ELF-1 (cell line): ENCODE results near the gene OR6A2.

Experiments used
- DNase-seq: peaks from one replicate; pipeline ENCODE4 v3.0.0-alpha.2; 2016; ENCODE audit warnings: low read depth, low spot score

The OR6A2 gene

DNA sequence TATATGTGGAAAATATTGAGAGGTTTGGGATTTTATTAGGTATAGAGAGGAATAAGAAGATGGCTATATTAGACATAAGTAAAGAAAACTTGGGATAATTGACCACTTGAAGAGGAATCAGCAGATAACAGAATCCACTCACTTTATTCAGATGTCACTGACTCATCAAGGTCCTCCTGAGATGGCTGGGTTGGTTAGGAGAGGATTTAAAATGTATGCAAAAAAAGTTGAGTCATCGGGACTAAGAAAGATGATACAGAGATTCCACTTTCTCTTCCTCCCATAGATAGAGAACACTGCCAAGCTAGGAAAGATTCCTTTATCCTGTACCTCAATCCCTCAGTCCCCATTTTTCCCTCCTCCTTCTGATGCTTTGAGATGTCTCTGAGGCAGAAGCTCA lies at the start of gene OR6A2:
OR6A2 (minus strand) TSS at position 288 of the 400 bp plus-strand sequence. CDS start 3,981 bp downstream, outside the sequence.
- no peak for DNase-seq

DNA sequence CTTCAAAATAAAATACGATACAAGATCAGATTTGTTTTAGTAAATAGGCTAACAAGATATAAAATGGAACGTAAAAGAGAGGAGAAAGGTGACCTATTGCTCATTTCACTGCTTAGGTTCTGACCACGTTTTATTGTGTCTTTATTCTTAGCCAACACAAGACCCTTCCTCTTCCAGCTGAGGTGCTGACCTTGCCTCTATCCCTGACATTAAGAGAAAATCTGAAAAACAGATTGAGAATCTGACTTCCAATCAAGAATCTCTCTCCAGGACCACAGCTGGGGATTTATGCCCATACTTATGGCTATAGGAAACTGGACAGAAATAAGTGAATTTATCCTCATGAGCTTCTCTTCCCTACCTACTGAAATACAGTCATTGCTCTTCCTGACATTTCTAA lies 45.9 kb upstream of the OR6A2 start, which contains the start of gene OR10A5:
OR10A5 (plus strand) TSS at position 301 of the 400 bp plus-strand sequence; CDS start at position 301, 0 bp downstream.
- no peak for DNase-seq

DNA sequence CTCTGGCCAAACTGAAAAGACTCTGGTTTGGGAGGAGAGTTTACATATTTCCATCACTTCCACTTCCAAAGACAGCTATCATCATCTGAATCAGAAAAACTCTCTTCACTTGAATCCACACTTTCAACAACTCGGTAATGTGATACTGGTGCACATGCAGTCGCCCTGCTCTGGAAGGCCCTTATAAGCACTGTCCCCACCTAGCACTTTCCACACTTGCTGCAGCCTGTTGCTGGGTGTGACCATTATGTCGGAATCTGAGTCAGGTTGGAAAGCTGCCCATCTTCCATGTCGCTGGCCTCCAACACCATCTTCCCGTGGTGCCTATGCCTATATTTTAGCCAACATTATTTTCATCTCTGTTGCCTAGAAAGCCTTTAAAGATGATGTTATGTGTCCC lies 44.9 kb upstream of the OR6A2 start:
- no peak for DNase-seq

DNA sequence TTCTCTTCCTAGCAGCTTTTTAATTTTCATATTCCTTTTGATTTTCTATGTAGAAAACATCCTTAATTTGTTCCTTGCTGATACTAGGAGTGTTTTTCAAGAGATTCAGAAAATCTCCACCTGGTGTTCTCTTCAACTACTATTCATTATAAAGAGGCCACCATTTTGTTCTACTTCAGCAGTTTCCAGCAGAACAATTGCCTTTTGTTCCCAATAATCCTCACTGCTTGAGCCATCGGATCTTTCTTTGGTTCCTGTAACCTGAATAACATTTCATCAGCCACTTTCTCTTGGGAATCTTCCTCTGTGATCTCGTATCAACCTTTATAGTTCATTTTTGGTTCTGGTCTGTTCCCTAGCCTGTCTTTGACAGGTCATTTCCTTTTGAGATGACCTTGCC lies 44.2 kb upstream of the OR6A2 start:
- no peak for DNase-seq

DNA sequence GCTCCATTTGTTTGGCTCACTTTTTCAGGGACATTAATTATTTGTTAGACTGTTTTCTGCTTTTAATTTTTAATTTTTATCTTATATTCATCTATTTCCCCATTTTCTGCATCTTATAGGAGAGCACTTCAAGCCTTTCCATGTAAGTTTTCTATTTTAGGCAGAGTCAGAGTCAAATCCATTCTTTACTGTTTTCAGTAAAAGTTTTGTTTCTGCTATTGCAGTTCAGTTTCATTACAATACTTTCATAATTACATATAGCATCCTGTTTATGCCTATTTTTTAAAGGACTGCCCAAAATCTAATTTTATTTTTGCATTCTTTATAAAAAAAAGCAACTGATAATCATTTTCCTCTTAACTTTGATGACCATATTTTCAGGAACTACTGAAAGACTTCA lies 42.2 kb upstream of the OR6A2 start:
- no peak for DNase-seq

DNA sequence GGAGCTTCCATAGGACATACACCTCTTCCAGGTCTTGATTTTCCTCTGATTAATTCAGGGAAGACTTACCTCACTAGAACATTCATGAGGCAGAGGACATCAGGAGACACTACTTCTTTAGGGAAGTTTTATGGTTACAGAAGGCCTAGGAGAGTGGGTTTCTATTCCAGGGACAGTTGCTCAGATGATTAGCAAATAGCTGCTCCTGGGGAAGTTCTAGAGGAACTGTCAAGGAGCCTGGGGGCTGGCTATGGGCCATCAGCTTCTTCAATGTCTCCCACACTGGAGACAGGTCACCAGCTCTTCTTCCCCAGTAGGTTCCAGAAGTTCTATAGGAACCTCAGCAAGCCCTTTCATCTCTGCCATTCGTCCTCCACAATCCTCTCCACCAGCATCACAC lies 34.5 kb upstream of the OR6A2 start:
- DNase-seq, result no peak

DNA sequence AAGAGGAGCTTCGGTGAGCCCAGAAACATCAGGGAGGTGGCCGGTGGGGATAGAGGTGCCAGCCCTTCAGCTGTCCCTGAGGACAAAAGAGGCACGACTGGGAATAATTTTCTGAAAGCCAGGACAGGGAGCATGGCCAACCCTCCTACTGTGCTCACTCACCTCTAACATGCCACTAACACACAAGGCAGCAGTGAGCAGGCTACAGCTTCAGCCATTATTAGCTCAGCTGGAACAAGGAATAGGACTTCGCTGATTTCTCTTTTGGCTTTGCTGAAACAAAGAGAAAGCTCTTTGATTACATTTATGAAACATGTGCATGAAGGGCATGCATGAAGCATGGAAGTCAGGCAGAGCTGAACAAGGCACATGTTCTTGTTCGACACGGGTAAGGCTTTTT lies 33.9 kb upstream of the OR6A2 start:
- DNase-seq, result no peak

DNA sequence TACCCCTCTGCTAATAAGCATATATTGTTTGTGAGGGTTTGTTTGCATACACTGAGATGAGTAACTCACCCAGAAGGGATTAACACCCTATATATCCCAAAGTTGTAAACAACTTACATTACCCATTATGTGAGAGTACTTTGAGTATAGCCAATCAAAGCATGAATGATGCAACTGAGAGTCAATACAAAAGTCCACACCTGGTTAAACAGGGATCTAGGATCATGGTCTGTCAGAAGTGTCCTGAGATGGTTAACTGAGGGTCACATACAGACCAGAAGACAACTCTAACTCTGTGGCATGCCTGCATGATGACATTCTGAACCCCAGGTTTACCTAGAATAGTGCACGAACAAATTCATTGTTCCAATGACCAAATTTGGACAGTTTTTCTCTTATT lies 28.6 kb upstream of the OR6A2 start:
- DNase-seq, result no peak

DNA sequence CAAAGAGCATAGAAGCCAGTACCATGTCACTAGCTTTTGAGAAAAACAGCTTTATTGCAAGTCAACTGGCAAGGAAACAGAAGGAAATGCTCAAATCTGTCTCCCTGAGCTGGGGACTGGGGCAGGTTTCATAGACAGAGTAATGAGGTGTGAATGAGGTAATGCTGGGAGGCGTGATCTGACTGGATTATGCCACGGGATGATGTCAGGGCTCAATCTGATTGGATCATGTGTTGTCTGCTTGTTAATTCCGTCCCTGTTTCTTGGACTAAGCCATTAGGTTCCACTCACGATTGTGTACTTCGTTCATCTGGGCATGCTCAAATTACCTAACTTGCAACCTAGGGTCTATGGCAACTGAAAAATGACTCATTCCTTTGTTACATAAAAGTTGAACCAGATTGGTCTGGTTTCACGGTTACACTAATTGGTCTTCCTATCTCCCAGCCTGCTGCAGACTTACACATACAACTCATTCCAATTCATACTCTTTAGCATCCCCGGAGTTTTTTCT lies 25.8 kb upstream of the OR6A2 start:
- DNase-seq, result no peak

DNA sequence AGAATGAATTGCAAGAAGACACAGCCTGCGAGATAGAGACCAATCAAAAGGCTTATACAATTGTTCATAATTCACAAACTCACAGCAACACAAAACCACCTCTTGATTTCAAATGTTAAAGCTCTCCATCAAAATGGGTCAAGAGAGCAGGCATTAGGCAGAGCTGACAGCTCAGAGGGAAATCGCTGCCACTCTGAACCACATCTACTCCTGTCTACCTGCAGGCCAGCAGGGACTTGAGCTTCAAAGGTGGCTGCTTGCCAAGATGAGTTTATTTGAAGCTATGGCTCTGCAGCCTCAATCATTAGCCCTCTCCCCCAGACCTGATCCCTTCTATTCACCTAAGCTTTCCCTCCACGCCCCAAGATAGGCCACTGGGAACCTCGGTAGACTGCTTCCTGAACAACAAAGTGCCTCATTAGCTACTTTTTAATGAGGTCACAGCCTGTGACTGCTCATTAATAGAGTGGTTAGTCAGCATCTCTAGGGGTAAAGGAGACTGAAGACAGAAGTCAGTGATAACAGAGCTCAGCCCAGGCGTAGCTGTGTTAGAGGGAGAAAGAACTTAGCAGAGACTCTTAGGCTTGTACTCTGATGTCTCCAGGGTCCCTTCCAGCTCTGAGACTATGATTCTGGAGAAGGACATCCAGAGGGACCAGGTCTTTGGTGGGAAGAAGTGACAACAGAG lies 24.8 kb upstream of the OR6A2 start:
- no peak for DNase-seq

DNA sequence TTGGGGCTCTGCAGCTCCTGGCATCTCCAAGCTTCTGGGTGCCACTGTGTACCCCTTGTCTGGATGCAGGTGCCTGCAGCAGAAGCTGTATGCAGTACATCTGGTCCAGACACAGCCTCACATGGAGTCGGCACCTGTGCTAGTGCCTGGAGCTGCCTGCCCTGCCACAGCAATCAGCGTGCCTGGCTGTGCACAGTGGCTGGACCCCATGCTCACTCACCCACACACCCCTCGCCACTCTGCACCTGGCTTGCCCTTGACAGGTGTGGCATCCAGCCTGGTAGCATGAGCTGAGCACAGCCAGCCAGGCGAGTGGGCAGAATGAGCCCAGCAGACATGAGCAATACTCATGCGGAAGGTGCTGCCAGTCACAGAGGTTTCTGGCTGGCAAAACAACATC lies 19.5 kb upstream of the OR6A2 start:
- no peak for DNase-seq

DNA sequence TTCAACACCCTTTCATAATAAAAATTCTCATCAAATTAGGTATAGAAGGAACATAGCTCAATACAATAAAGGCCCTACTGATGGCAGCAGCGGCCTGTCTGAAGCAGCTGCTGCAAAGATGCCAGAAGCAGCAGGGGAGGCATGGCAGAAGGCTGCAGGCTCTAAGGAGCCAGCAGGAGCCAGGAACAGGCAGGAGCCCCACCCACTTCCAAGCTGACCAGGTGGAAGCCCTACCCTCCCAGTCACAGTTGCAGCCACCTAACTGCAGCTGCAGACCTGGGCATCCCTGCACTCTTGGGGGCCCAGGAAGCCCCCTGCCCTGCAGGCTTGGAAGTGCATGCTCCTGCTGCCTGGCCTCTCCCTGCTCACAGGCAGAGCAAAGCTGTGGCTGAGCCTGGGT lies 18.2 kb upstream of the OR6A2 start:
- DNase-seq, result peak; percentile 44

DNA sequence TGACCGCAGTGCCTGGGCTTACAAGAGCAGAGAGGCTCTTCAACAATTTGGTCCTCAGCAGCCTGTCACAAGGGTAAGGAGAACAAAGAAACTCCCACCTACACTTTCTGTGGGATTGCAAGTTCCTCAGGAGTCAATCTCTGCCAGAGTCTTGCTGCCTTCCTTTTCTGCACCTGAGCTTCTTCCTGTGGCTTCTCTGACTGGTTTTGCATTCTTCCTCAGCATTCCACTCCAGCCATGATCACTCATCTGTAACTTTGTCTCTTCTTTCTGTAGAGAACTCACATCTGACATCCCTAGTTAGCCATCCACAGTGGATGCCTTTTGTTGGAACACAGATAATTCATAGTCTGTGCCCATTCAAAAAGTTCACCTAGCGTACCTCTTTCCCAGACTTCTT lies 14.2 kb upstream of the OR6A2 start:
- no peak for DNase-seq

DNA sequence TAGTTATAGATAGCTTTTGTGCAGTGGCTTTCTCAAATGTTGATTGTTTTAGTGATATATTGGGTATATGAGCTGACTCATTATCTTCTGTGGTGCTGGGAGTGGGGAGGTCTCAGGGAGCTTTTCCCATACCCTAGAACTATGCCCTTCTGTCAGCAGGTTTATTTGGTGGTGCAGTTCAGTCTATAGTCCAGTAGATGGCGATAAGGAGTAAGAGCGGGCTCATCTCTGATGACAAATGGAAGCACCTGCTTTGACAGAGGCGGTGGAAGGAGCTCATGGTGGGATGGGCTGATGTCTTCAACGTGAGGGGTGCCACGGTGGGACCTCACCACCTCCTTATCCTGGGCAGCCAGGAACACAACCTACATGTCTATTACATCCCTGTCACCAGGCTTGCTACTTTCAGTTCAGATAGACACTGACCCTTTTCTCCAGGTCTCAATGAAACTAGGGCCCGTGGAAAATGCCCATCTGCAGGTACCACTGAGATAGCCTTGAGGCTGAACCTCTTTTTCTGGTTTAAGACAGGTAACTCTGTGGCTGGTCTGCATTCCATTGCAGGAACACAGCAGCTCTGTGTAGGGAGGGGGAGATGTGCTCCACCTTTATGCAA lies 13.0 kb upstream of the OR6A2 start:
- peak; percentile 44 for DNase-seq

DNA sequence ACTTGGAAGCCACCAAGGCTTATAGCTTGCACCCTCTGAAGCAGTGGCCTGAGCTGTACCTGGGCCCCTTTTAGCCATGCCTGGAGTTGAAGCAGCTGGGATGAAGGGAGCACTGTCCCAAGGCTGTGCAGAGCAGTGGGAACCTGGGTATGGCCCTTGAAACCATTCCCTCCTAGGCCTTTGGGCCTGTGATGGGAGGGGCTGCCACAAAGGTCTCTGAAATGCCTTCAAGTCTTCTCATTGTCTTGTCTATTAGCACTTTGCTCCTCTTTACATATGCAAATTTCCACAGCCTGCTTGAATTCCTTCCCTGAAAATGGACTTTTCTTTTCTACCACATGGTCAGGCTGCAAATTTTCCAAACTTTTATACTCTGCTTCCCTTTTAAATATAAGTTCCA lies 1.6 kb upstream of the OR6A2 start:
- peak; percentile 63 for DNase-seq

DNA sequence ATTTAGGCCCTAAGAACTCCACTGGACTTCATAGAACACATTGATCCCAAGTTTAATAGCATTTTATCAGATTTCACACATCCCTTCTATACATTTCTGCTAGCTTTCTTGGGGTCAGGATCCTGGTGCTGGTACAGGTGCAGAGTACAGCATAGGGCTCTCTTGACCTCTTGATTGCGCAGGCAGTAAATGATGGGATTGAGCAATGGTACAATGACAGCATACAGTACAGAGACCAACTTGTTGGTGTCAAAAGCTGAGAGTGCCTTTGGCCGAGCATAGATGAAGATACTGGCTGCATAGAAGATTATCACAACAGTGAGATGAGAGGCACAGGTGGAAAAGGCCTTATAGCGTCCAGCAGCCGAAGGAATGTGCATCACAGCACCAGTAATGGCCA lies 4.8 kb downstream of the OR6A2 start:
- no peak for DNase-seq

DNA sequence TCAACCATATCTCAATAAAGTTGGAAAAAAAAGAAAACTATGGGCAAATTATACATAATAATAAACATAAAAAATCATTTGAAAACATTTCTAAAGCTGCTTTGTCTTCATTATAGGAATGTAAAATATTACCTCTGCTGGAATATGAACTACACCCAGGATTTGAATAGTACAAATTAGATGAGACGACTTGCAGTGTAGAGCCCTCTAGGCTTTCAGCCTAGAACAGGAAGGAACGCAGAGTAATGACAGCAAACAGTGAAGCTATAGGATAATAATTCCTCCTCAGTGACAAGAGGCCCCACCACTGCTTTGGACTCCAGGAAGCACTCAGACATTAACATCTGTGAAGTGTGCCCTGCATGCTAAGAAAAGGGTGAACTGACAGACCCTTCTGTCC lies 8.9 kb downstream of the OR6A2 start:
- DNase-seq, result no peak

DNA sequence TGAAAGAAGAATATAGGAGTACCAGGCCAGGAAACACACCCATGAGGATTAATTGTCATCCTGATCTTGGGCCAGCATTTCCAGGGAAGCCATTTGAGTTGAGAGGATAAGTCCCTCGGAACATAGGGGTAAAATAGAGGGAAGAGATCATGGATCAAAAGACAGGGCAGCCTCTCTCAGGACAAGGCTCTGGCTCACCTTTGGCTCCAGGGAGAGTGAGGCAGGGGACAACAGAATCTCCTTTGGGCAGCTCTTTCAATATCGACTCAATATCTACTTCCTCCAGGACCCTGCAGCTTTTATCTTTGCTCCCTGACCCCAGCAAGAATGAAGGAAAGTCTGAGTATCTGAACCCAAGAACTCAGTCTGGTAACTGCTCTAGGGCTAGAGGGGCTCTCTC lies 16.8 kb downstream of the OR6A2 start, which contains the start of gene OR2AG1:
OR2AG1 (plus strand) TSS at position 301 of the 400 bp plus-strand sequence. CDS start 2,018 bp downstream, outside the sequence.
- no peak for DNase-seq

DNA sequence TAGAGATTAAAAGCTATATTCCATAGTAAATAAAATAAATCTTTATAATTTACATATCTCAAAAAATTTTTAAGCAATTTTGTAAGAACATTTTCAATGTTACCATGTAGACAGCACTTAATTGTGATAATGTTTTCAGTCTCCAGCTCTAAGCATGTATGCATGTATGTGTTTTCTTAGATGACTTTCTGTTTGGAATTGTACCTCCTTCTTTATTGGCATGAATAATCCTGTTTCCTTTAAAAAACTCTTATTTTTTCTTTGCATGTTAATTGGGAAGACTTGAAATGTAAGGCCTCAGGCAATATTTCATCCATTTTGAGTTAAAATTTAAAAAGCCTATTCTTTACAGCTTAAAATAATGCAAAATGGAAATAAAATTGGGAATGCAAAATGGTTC lies 18.7 kb downstream of the OR6A2 start:
- DNase-seq, result no peak

DNA sequence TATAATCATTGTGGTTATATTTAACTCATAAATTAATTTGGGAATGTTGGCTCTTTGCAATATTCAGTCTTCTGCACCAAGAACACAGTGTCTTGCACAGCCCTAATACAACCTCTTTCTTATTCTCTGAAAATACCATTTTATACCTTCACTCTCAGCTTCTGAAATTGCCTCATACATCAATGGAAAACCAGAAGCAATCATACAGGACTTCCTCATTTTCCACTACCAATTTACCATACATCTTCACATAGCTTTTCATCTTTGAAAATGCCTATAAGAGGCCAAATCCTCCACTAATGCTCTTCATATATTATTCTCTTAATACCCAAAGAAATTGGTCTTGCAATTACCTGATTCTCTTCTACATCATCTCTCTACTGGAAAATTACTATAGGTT lies 21.0 kb downstream of the OR6A2 start:
- no peak for DNase-seq

DNA sequence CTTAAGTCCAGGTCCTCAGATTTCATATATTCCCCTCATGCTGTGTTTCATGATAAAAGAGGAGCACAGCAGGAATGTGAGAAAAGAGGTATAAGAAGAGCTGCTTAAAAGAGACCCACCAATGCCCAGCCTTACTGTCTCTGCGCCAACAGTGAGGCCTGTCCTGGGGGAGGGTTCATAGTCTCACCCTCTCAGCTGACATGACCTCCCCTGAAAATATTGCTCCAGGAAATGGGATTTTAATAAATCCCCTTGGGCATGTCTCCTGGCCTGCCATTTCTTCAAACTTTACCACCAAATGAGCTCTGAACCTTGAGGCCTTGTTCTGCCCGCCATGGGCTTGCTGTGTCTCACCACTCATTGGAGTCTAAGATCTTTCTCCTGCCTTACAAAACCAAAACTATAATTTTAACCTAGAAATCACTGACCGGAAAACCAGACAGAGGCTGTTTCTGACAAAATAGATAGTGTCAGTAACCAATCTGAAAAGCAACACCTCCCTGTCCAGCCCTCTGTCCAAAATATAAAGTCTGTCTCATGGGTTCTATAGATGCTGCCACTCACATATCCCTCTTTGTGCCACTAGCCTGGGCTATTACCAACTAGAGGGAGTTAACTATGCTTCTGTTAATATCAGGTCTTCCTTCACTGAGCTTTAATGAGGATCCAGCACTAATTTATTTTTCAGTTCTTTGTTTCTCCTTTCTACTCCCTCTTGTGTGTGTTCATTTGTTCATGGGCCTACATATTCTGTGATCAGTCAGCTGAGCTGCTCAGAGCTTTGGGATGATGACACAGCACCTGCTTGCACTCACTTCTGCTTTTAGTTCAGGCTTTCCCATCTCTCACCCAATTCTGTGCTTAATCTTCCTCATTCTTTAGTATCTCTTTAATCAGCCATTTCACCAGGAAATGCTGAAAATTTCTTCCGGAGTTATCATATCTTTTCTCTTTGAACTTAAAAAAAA lies 27.3 kb downstream of the OR6A2 start, which contains the start of gene OR2AG2:
OR2AG2 (minus strand) TSS at position 51 of the 968 bp plus-strand sequence. CDS start 3,019 bp downstream, outside the sequence.
- no peak for DNase-seq
